Fibroblast of gingiva (primary cell): Measurements from ENCODE around the gene CCDC102A.
"Not testable (repeated sequence)": the region's sequence is repeated elsewhere in the genome, so short reads cannot be mapped to it uniquely, and the experiment has no call there.

Experiments
- DNase-seq: peaks from one replicate; pipeline ENCODE4 v3.0.0-alpha.2; 2011; ENCODE audit warnings: low read depth

The CCDC102A gene

GRCh38 chr16:57565461-57565860 is 29.1 kb upstream of the CCDC102A start:
- no peak for DNase-seq

- no peak for DNase-seq
Observed at GRCh38 chr16:57564571-57565270, 28.4 kb upstream of the CCDC102A start.

- DNase-seq: no peak
Observed at GRCh38 chr16:57563761-57564160, 27.4 kb upstream of the CCDC102A start.

GRCh38 chr16:57563487-57563750 is 27.0 kb upstream of the CCDC102A start:
- no peak for DNase-seq

GRCh38 chr16:57562669-57563486 is 26.5 kb upstream of the CCDC102A start:
- DNase-seq: no peak

- DNase-seq: no peak
Observed at GRCh38 chr16:57562066-57562465, 25.7 kb upstream of the CCDC102A start.

GRCh38 chr16:57559072-57559790 is 22.9 kb upstream of the CCDC102A start:
- no peak for DNase-seq

GRCh38 chr16:57556941-57557541 is 20.7 kb upstream of the CCDC102A start:
- DNase-seq: no peak

GRCh38 chr16:57555831-57556230 is 19.5 kb upstream of the CCDC102A start:
- no peak for DNase-seq

- no peak for DNase-seq
Observed at GRCh38 chr16:57551057-57551456, 14.7 kb upstream of the CCDC102A start.

- DNase-seq: no peak
Observed at GRCh38 chr16:57549730-57550129, 13.4 kb upstream of the CCDC102A start.

- no peak for DNase-seq
Observed at GRCh38 chr16:57548408-57548807, 12.0 kb upstream of the CCDC102A start.

- not testable (repeated sequence) for DNase-seq
Observed at GRCh38 chr16:57547524-57547923, 11.2 kb upstream of the CCDC102A start.

- DNase-seq: no peak
Observed at GRCh38 chr16:57544124-57544653, 7.8 kb upstream of the CCDC102A start.

GRCh38 chr16:57541754-57542435 is 5.5 kb upstream of the CCDC102A start:
- no peak for DNase-seq

GRCh38 chr16:57540906-57541753 is 4.8 kb upstream of the CCDC102A start:
- DNase-seq: no peak

GRCh38 chr16:57540387-57540786 is 4.0 kb upstream of the CCDC102A start:
- DNase-seq: no peak

GRCh38 chr16:57539072-57539796 is 2.9 kb upstream of the CCDC102A start:
- DNase-seq: no peak

- no peak for DNase-seq
Observed at GRCh38 chr16:57538235-57538721, 1.9 kb upstream of the CCDC102A start.
